Right atrium auricular region (tissue), 2 donors: ENCODE data around the gene C1orf56. TPM values are rescaled to one million over a fixed set of nuclear protein-coding genes. Genes with fewer than 3 reads are reported as not detected.
"Not testable (repeated sequence)": the region's sequence is repeated elsewhere in the genome, so short reads cannot be mapped to it uniquely, and the experiment has no call there.

Source experiments
- DNase-seq: peaks from one replicate; pipeline ENCODE4 v3.0.0-alpha.2; 2019; ENCODE audit warnings: low spot score
- H3K27ac ChIP-seq, 2 donors: fragments of 200-600 bp; sonication (generic); 1 replicate in 1 of 2; 2 replicates in 1 of 2; pipeline ENCODE4 v1.5.1; 2016 to 2019
- H3K27me3 ChIP-seq, 2 donors: fragments of 200-600 bp; sonication (generic); one replicate each; pipeline versions ENCODE4 v1.5.1 to v1.6.0; 2017 to 2019
- H3K36me3 ChIP-seq: fragments of 200-600 bp; sonication (generic); one replicate; pipeline ENCODE4 v1.5.1; 2016
- H3K4me1 ChIP-seq, 2 donors: fragments of 200-600 bp; sonication (generic); one replicate each; pipeline versions ENCODE4 v1.5.1 to v1.6.0; 2017 to 2019
- H3K4me3 ChIP-seq, 2 donors: fragments of 200-600 bp; sonication (generic); 1 replicate in 1 of 2; 2 replicates in 1 of 2; pipeline ENCODE4 v1.5.1; 2017 to 2019; ENCODE audit warnings: mild to moderate bottlenecking in 1 of 2, moderate library complexity in 1 of 2
- H3K9me3 ChIP-seq, 2 donors: fragments of 200-600 bp; sonication (generic); one replicate each; pipeline ENCODE4 v1.5.1; 2019
- CTCF ChIP-seq, 2 donors: fragments of 200-600 bp; sonication (generic); IDR thresholded peaks; one replicate each; pipeline ENCODE4 v1.5.1; 2019; ENCODE audit warnings: antibody characterized with exemption in 2 of 2
- total RNA-seq, 2 donors: library from RNA; depleted of rRNA; stranded (reverse); fragments of >200 nt; gene quantifications; one replicate each; pipeline ENCODE4 v1.1.0, GENCODE V29; 2016

The C1orf56 gene
- total RNA-seq, 2 donors from 2014 or later, result 8.8 to 16.2 TPM

GRCh38 chr1:151067185-151067584, 19.6 kb downstream of the C1orf56 start:
- Histone ChIP-seq H3K4me3 (no peak overlapping the region), H3K27me3 (no peaks in the 10 kb centered on the region), H3K36me3 (no peaks in the 10 kb centered on the region), H3K27ac (no peak overlapping the region), H3K4me1 (peaks cover 0 to 17% of the 10 kb centered on the region in 2 donors), H3K9me3 (no peaks in the 10 kb centered on the region)
- no peak for DNase-seq
- no peak for TF ChIP-seq CTCF (IDR thresholded peaks at IDR 0.05)

GRCh38 chr1:151069103-151069486, 21.5 kb downstream of the C1orf56 start:
- no peaks in the 10 kb centered on the region for H3K9me3 ChIP-seq
- H3K4me3 ChIP-seq, result no peak overlapping the region
- no peaks in the 10 kb centered on the region for H3K36me3 ChIP-seq
- peak overlapping the region; percentile 100 for H3K27ac ChIP-seq
- peaks cover 0 to 18% of the 10 kb centered on the region in 2 donors for H3K4me1 ChIP-seq
- DNase-seq, result no peak
- no peak for TF ChIP-seq CTCF (IDR thresholded peaks at IDR 0.05)
- H3K27me3 ChIP-seq, result no peaks in the 10 kb centered on the region

- peak; percentile 97 for DNase-seq
- peak within 1 kb of the TSS; percentile 100 for H3K27ac ChIP-seq
- H3K9me3 ChIP-seq, result no peaks in the 10 kb centered on the region
- H3K36me3 ChIP-seq, result no peaks in the 10 kb centered on the region
- H3K27me3 ChIP-seq, result no peaks in the 10 kb centered on the region
- peak; percentile 93 for TF ChIP-seq CTCF (IDR thresholded peaks at IDR 0.05)
- H3K4me3 ChIP-seq, result peak within 1 kb of the TSS; percentile 79 to 86
- H3K4me1 ChIP-seq, result peaks cover 0 to 18% of the 10 kb centered on the region in 2 donors
These were observed 23.1 kb downstream of the C1orf56 start, which contains the start of gene GABPB2 for GRCh38 chr1:151070474-151071276. GABPB2 (plus strand) TSS chr1:151070761; CDS start chr1:151088190, 17,429 bp downstream.

- no peaks in the 10 kb centered on the region for H3K27me3 ChIP-seq
- no peak for DNase-seq
- peak overlapping the region; percentile 100 for H3K27ac ChIP-seq
- H3K36me3 ChIP-seq, result no peaks in the 10 kb centered on the region
- no peak for TF ChIP-seq CTCF (IDR thresholded peaks at IDR 0.05)
- H3K4me3 ChIP-seq, result no peak overlapping the region
- H3K9me3 ChIP-seq, result no peaks in the 10 kb centered on the region
- peaks cover 0 to 18% of the 10 kb centered on the region in 2 donors for H3K4me1 ChIP-seq
These were observed 24.7 kb downstream of the C1orf56 start for GRCh38 chr1:151072224-151072623.

GRCh38 chr1:151085953-151086559, 38.5 kb downstream of the C1orf56 start:
- no peaks in the 10 kb centered on the region for H3K27me3 ChIP-seq
- no peaks in the 10 kb centered on the region for H3K9me3 ChIP-seq
- H3K27ac ChIP-seq, result no peak overlapping the region
- no peak for DNase-seq
- no peaks in the 10 kb centered on the region for H3K4me1 ChIP-seq
- no peaks in the 10 kb centered on the region for H3K36me3 ChIP-seq
- no peak for TF ChIP-seq CTCF (IDR thresholded peaks at IDR 0.05)
- H3K4me3 ChIP-seq, result no peak overlapping the region

GRCh38 chr1:151097426-151097825, 49.9 kb downstream of the C1orf56 start:
- not testable (repeated sequence) for H3K9me3 ChIP-seq, DNase-seq, H3K4me1 ChIP-seq, H3K36me3 ChIP-seq, H3K27ac ChIP-seq, H3K4me3 ChIP-seq, H3K27me3 ChIP-seq
